Neural cell (in vitro differentiated cells): ENCODE results near the gene KRTAP10-11. TPM values are rescaled to one million over a fixed set of nuclear protein-coding genes. Genes with fewer than 3 reads are reported as not detected.

ENCODE experiments used
- H2AFZ ChIP-seq: fragments of 200-600, 300-800 bp; sonication (generic), shearing (Covaris generic); 2 replicates; pipeline ENCODE4 v1.6.0; 2014; ENCODE audit warnings: low read depth, mild to moderate bottlenecking, antibody characterized with exemption, low read length, moderate library complexity
- H3F3A ChIP-seq: fragments of 200-600 bp; shearing (Covaris generic); 2 replicates; pipeline ENCODE4 v1.6.1; 2016; ENCODE audit warnings: mild to moderate bottlenecking, moderate library complexity, mixed read lengths, antibody characterized with exemption, low read length; ENCODE audit not compliant: insufficient read depth, poor library complexity, severe bottlenecking
- H3K27ac ChIP-seq: fragments of 200-600, 300-800 bp; sonication (generic), shearing (Covaris generic); 2 replicates; pipeline ENCODE4 v1.5.1; 2014; ENCODE audit warnings: mild to moderate bottlenecking, low read length, moderate library complexity
- H3K27me3 ChIP-seq: fragments of 300-800, 200-600 bp; sonication (generic), shearing (Covaris generic); 2 replicates; pipeline ENCODE4 v1.6.0; 2014; ENCODE audit warnings: mild to moderate bottlenecking, low read depth, low read length, moderate library complexity; ENCODE audit not compliant: insufficient read depth
- H3K36me3 ChIP-seq: fragments of 300-800, 200-600 bp; sonication (generic), shearing (Covaris generic); 2 replicates; pipeline ENCODE4 v1.5.1; 2014; ENCODE audit warnings: mild to moderate bottlenecking, antibody characterized with exemption, low read length, moderate library complexity; ENCODE audit not compliant: insufficient read depth
- H3K4me2 ChIP-seq: fragments of 300-800, 200-600 bp; sonication (generic), shearing (Covaris generic); 2 replicates; pipeline ENCODE4 v1.6.0; 2014; ENCODE audit warnings: mild to moderate bottlenecking, low read length
- H3K4me3 ChIP-seq: fragments of 300-800, 200-600 bp; sonication (generic), shearing (Covaris generic); 2 replicates; pipeline ENCODE4 v1.5.1; 2014; ENCODE audit warnings: mild to moderate bottlenecking, low read length, moderate library complexity
- H3K79me2 ChIP-seq: fragments of 200-600 bp; shearing (Covaris generic); replicated peaks from 2 replicates; pipeline ENCODE4 v1.6.0; 2014; ENCODE audit warnings: mild to moderate bottlenecking, low read length, moderate library complexity; ENCODE audit not compliant: insufficient read depth
- H3K9ac ChIP-seq: fragments of 300-800, 200-600 bp; sonication (generic), shearing (Covaris generic); 2 replicates; pipeline ENCODE4 v1.6.1; 2016; ENCODE audit warnings: mild to moderate bottlenecking, low read length, mixed read lengths
- H3K9me2 ChIP-seq: fragments of 200-600 bp; shearing (Covaris generic); 2 replicates; pipeline ENCODE4 v1.6.1; 2016; ENCODE audit warnings: mild to moderate bottlenecking, low read length, mixed read lengths; ENCODE audit not compliant: insufficient read depth
- H3K9me3 ChIP-seq: fragments of 200-600, 300-800 bp; sonication (generic), shearing (Covaris generic); 2 replicates; pipeline ENCODE4 v1.6.1; 2016; ENCODE audit warnings: mild to moderate bottlenecking, mixed run types, low read length, moderate library complexity, mixed read lengths
- H4K20me1 ChIP-seq: fragments of 200-600 bp; shearing (Covaris generic); 2 replicates; pipeline ENCODE4 v1.6.1; 2016; ENCODE audit warnings: mild to moderate bottlenecking, mixed run types; ENCODE audit not compliant: insufficient read depth
- EP300 ChIP-seq: fragments of 450-650 bp; conservative IDR thresholded peaks from 2 replicates; pipeline ENCODE4 v1.6.1; 2014; ENCODE audit warnings: antibody characterized with exemption, mild to moderate bottlenecking, moderate library complexity; ENCODE audit not compliant: poor library complexity, severe bottlenecking
- EZH2 ChIP-seq: fragments of 200-600, 300-800 bp; shearing (Covaris generic), sonication (generic); IDR thresholded peaks from 2 replicates; pipeline ENCODE4 v1.6.1; 2014; ENCODE audit warnings: antibody characterized with exemption, low read length, borderline replicate concordance, mild to moderate bottlenecking; ENCODE audit not compliant: insufficient read depth, poor library complexity, severe bottlenecking
- MXI1 ChIP-seq: fragments of 450-650 bp; conservative IDR thresholded peaks from 2 replicates; pipeline ENCODE4 v1.6.1; 2014; ENCODE audit warnings: antibody characterized with exemption, mild to moderate bottlenecking; ENCODE audit not compliant: poor library complexity, severe bottlenecking
- POLR2AphosphoS5 ChIP-seq: IDR thresholded peaks from 2 replicates; pipeline ENCODE4 v1.6.1; 2012
- RAD21 ChIP-seq: fragments of 450-650 bp; conservative IDR thresholded peaks from 2 replicates; pipeline ENCODE4 v1.6.1; 2014; ENCODE audit warnings: antibody characterized with exemption, mild to moderate bottlenecking, moderate library complexity
- SMC3 ChIP-seq: fragments of 450-650 bp; conservative IDR thresholded peaks from 2 replicates; pipeline ENCODE4 v1.6.1; 2014; ENCODE audit warnings: antibody characterized with exemption, mild to moderate bottlenecking, moderate library complexity; ENCODE audit not compliant: poor library complexity
- TAF1 ChIP-seq: IDR thresholded peaks from 2 replicates; pipeline ENCODE4 v1.6.1; 2012; ENCODE audit warnings: low read depth
- polyA plus RNA-seq: library from polyadenylated mRNA; depleted of rRNA; stranded (reverse); fragments of >200 nt; gene quantifications from 2 replicates; pipeline ENCODE4 v1.2.3, GENCODE V29; 2014
- TF ChIP-seq, protein P1 (sequence below): fragments of 450-650 bp; IDR thresholded peaks from 2 replicates; pipeline ENCODE4 v1.5.1; 2014; ENCODE audit warnings: antibody characterized with exemption, mild to moderate bottlenecking, moderate library complexity; ENCODE audit not compliant: poor library complexity, severe bottlenecking
- TF ChIP-seq, protein P2 (sequence below): IDR thresholded peaks from 2 replicates; pipeline ENCODE4 v1.6.1; 2012; ENCODE audit warnings: borderline replicate concordance

Gene KRTAP10-11
- polyA plus RNA-seq, 1 donor from 2014 or later, result not detected

GRCh38 chr21:44601596-44602462 is 44.4 kb upstream of the KRTAP10-11 start:
- H3K36me3 ChIP-seq, result no peaks in the 10 kb centered on the region
- H3F3A ChIP-seq, result no peaks in the 10 kb centered on the region
- H4K20me1 ChIP-seq, result no peaks in the 10 kb centered on the region
- H3K9me2 ChIP-seq, result no peaks in the 10 kb centered on the region
- no peak overlapping the region for H2AFZ ChIP-seq
- H3K27me3 ChIP-seq, result no peaks in the 10 kb centered on the region
- no peak overlapping the region for H3K4me3 ChIP-seq
- no peaks in the 10 kb centered on the region for H3K79me2 ChIP-seq
- H3K4me2 ChIP-seq, result no peak overlapping the region
- H3K9ac ChIP-seq, result no peak overlapping the region
- peaks cover 4% of the 10 kb centered on the region for H3K9me3 ChIP-seq
- no peak overlapping the region for H3K27ac ChIP-seq
- TF ChIP-seq TAF1 (no peak), SMC3 (no peak), POLR2AphosphoS5 (no peak), RAD21 (no peak), EP300 (no peak), EZH2 (no peak), MXI1 (no peak)
- TF ChIP-seq, protein P1, sequence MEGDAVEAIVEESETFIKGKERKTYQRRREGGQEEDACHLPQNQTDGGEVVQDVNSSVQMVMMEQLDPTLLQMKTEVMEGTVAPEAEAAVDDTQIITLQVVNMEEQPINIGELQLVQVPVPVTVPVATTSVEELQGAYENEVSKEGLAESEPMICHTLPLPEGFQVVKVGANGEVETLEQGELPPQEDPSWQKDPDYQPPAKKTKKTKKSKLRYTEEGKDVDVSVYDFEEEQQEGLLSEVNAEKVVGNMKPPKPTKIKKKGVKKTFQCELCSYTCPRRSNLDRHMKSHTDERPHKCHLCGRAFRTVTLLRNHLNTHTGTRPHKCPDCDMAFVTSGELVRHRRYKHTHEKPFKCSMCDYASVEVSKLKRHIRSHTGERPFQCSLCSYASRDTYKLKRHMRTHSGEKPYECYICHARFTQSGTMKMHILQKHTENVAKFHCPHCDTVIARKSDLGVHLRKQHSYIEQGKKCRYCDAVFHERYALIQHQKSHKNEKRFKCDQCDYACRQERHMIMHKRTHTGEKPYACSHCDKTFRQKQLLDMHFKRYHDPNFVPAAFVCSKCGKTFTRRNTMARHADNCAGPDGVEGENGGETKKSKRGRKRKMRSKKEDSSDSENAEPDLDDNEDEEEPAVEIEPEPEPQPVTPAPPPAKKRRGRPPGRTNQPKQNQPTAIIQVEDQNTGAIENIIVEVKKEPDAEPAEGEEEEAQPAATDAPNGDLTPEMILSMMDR, result no peak
- TF ChIP-seq, protein P2, sequence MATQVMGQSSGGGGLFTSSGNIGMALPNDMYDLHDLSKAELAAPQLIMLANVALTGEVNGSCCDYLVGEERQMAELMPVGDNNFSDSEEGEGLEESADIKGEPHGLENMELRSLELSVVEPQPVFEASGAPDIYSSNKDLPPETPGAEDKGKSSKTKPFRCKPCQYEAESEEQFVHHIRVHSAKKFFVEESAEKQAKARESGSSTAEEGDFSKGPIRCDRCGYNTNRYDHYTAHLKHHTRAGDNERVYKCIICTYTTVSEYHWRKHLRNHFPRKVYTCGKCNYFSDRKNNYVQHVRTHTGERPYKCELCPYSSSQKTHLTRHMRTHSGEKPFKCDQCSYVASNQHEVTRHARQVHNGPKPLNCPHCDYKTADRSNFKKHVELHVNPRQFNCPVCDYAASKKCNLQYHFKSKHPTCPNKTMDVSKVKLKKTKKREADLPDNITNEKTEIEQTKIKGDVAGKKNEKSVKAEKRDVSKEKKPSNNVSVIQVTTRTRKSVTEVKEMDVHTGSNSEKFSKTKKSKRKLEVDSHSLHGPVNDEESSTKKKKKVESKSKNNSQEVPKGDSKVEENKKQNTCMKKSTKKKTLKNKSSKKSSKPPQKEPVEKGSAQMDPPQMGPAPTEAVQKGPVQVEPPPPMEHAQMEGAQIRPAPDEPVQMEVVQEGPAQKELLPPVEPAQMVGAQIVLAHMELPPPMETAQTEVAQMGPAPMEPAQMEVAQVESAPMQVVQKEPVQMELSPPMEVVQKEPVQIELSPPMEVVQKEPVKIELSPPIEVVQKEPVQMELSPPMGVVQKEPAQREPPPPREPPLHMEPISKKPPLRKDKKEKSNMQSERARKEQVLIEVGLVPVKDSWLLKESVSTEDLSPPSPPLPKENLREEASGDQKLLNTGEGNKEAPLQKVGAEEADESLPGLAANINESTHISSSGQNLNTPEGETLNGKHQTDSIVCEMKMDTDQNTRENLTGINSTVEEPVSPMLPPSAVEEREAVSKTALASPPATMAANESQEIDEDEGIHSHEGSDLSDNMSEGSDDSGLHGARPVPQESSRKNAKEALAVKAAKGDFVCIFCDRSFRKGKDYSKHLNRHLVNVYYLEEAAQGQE, result no peak

GRCh38 chr21:44602463-44602850 is 43.8 kb upstream of the KRTAP10-11 start:
- Histone ChIP-seq H3K79me2 (no peaks in the 10 kb centered on the region), H3K4me3 (no peak overlapping the region), H2AFZ (no peak overlapping the region), H3K9me3 (peaks cover 4% of the 10 kb centered on the region), H3K27ac (no peak overlapping the region), H3K9me2 (no peaks in the 10 kb centered on the region), H3K4me2 (no peak overlapping the region), H3K9ac (no peak overlapping the region), H3K27me3 (no peaks in the 10 kb centered on the region), H3F3A (no peaks in the 10 kb centered on the region), H3K36me3 (no peaks in the 10 kb centered on the region), H4K20me1 (no peaks in the 10 kb centered on the region)
- TF ChIP-seq EZH2, result no peak
- TF ChIP-seq RAD21, result no peak
- TF ChIP-seq, protein P2, result no peak
- TF ChIP-seq POLR2AphosphoS5, result no peak
- TF ChIP-seq, protein P1, result no peak
- TF ChIP-seq EP300, result no peak
- no peak for TF ChIP-seq MXI1
- no peak for TF ChIP-seq TAF1
- TF ChIP-seq SMC3, result no peak
